NB4 (cell line): ENCODE results near the gene ZNF296.

Experiments used
- CTCF ChIP-seq: IDR thresholded peaks from one replicate; pipeline ENCODE4 v1.5.1; 2012; ENCODE audit warnings: low read depth, low read length
- MAX ChIP-seq: IDR thresholded peaks from 2 replicates; pipeline ENCODE4 v1.6.1; 2011; ENCODE audit warnings: low read depth, low read length
- MYC ChIP-seq: IDR thresholded peaks from 2 replicates; pipeline ENCODE4 v1.6.1; 2011; ENCODE audit warnings: low read depth, low read length
- POLR2A ChIP-seq: IDR thresholded peaks from 2 replicates; pipeline ENCODE4 v1.6.1; 2011; ENCODE audit warnings: mild to moderate bottlenecking; ENCODE audit not compliant: insufficient read length; ENCODE audit errors: extremely low read depth

GRCh38 chr19:45071969-45072790 lies 4.1 kb downstream of the ZNF296 start:
- no peak for TF ChIP-seq CTCF
- TF ChIP-seq POLR2A: no peak
- no peak for TF ChIP-seq MAX
- no peak for TF ChIP-seq MYC
